Endothelial cell of umbilical vein (primary cell): ENCODE results near the gene CALML5. TPM values are rescaled to one million over a fixed set of nuclear protein-coding genes. Genes with fewer than 3 reads are reported as not detected.

Source experiments
- BruUV-seq: library from RNA; stranded (reverse); fragments of 400-500 nt; replicated peaks from 2 replicates; lab custom pipeline; 2021; lab: Mats Ljungman, UMichigan
- CTCF ChIA-PET: fragments of 300-600, 350-600 bp; sonication (Branson Sonifier 250); formaldehyde crosslinking; loops from one replicate; lab custom pipeline; 2021; ENCODE audit warnings: antibody characterized with exemption, inconsistent platforms; lab: Charles Lee
- POLR2A ChIA-PET: fragments of 300-600, 350-600 bp; sonication (Branson Sonifier 250); formaldehyde crosslinking; loops from one replicate; lab custom pipeline; 2021; ENCODE audit warnings: antibody characterized with exemption, inconsistent platforms; lab: Charles Lee
- DNase-seq: peaks from one replicate; pipeline ENCODE4 v3.0.0-alpha.2; 2011; ENCODE audit warnings: low read depth, low spot score
- FAIRE-seq: peaks from 2 replicates; lab custom pipeline; 2011; peaks lifted over from hg19 to GRCh38; lab: Jason Lieb, UNC
- H2AFZ ChIP-seq: 2 replicates; pipeline ENCODE4 v1.6.0; 2012; ENCODE audit warnings: low read depth, low read length, control low read depth, inconsistent platforms
- H3K27ac ChIP-seq: 2 replicates; pipeline ENCODE4 v1.5.1; 2011; ENCODE audit warnings: low read depth, mild to moderate bottlenecking, control low read depth, low read length, moderate library complexity; ENCODE audit not compliant: insufficient read depth
- H3K27me3 ChIP-seq, 2 experiments: 2 replicates each; pipeline versions ENCODE4 v1.6.0 to v1.6.1; 2011; ENCODE audit warnings: low read length in 2 of 2, mixed read lengths in 1 of 2; ENCODE audit not compliant: control insufficient read depth in 2 of 2, insufficient read depth in 2 of 2
- H3K36me3 ChIP-seq, 2 experiments: 2 replicates in 1 of 2; 3 replicates in 1 of 2; pipeline ENCODE4 v1.5.1; 2011; ENCODE audit warnings: low read length in 2 of 2, mild to moderate bottlenecking in 1 of 2, moderate library complexity in 1 of 2; ENCODE audit not compliant: control insufficient read depth in 2 of 2, insufficient read depth in 2 of 2; ENCODE audit errors: extremely low read depth in 1 of 2
- H3K4me1 ChIP-seq: 3 replicates; pipeline ENCODE4 v1.5.1; 2011; ENCODE audit warnings: mild to moderate bottlenecking, low read length; ENCODE audit not compliant: control insufficient read depth, insufficient read depth; ENCODE audit errors: extremely low read depth
- H3K4me2 ChIP-seq: 2 replicates; pipeline ENCODE4 v1.6.1; 2011; ENCODE audit warnings: low read length, control low read depth, mixed read lengths; ENCODE audit not compliant: insufficient read depth
- H3K4me3 ChIP-seq, 3 experiments: fragments of 200-600 bp in 1 of 3; sonication (generic), shearing (Covaris generic) in 1 of 3; replicated peaks in 1 of 3; 2 replicates each; pipeline ENCODE4 v1.5.1; 2011 to 2016; ENCODE audit warnings: control low read depth in 3 of 3, low read length in 3 of 3, mild to moderate bottlenecking in 2 of 3, inconsistent platforms in 1 of 3, low read depth in 1 of 3, moderate library complexity in 1 of 3; ENCODE audit not compliant: insufficient read depth in 1 of 3
- H3K79me2 ChIP-seq: 2 replicates; pipeline ENCODE4 v1.6.0; 2012; ENCODE audit warnings: low read length, inconsistent platforms; ENCODE audit not compliant: control insufficient read depth, insufficient read depth
- H3K9ac ChIP-seq: replicated peaks from 2 replicates; pipeline ENCODE3; 2011; ENCODE audit warnings: low read length, control low read depth; ENCODE audit not compliant: insufficient read depth; ENCODE audit errors: extremely low read depth
- H3K9me1 ChIP-seq: replicated peaks from 3 replicates; pipeline ENCODE4 v1.6.0; 2011; ENCODE audit warnings: mild to moderate bottlenecking, low read length; ENCODE audit not compliant: control insufficient read depth, insufficient read depth; ENCODE audit errors: extremely low read depth
- H3K9me3 ChIP-seq: replicated peaks from 2 replicates; pipeline ENCODE4 v1.5.1; 2012; ENCODE audit warnings: low read length, inconsistent platforms; ENCODE audit not compliant: control insufficient read depth, insufficient read depth
- H4K20me1 ChIP-seq: replicated peaks from 2 replicates; pipeline ENCODE3; 2011; ENCODE audit warnings: mild to moderate bottlenecking, low read length; ENCODE audit not compliant: control insufficient read depth, insufficient read depth; ENCODE audit errors: extremely low read depth
- CTCF ChIP-seq, 2 donors: IDR thresholded peaks; 1 replicate in 1 of 2; 2 replicates in 1 of 2; pipeline ENCODE4 v1.5.1; 2011; ENCODE audit warnings: low read length in 2 of 2, mild to moderate bottlenecking in 2 of 2, moderate library complexity in 2 of 2, control low read depth in 1 of 2, inconsistent platforms in 1 of 2, low read depth in 1 of 2; ENCODE audit not compliant: insufficient read depth in 1 of 2; ENCODE audit errors: extremely low read depth in 1 of 2
- EZH2 ChIP-seq: IDR thresholded peaks from 2 replicates; pipeline ENCODE4 v1.6.1; 2012; ENCODE audit warnings: borderline replicate concordance, low read depth, mild to moderate bottlenecking, moderate library complexity, low read length, inconsistent platforms; ENCODE audit not compliant: severe bottlenecking
- FOS ChIP-seq: IDR thresholded peaks from 2 replicates; pipeline ENCODE4 v1.6.1; 2011; ENCODE audit warnings: mild to moderate bottlenecking, low read length, moderate library complexity, borderline replicate concordance; ENCODE audit not compliant: insufficient read depth
- GATA2 ChIP-seq: IDR thresholded peaks from 2 replicates; pipeline ENCODE4 v1.7.0; 2011; ENCODE audit warnings: low read depth, mild to moderate bottlenecking, moderate library complexity, mixed read lengths, low read length; ENCODE audit not compliant: insufficient read length, insufficient read depth
- JUN ChIP-seq: IDR thresholded peaks from 2 replicates; pipeline ENCODE4 v1.6.1; 2011; ENCODE audit warnings: borderline replicate concordance, low read depth; ENCODE audit not compliant: insufficient read length, insufficient read depth
- MAX ChIP-seq: IDR thresholded peaks from 2 replicates; pipeline ENCODE4 v1.6.1; 2011; ENCODE audit not compliant: insufficient read depth, insufficient read length
- MYC ChIP-seq: IDR thresholded peaks from one replicate; pipeline ENCODE4 v1.6.1; 2011; ENCODE audit warnings: mild to moderate bottlenecking, low read depth, low read length
- POLR2A ChIP-seq: IDR thresholded peaks from 2 replicates; pipeline ENCODE4 v1.6.1; 2012; ENCODE audit warnings: low read depth, mild to moderate bottlenecking, control low read depth, low read length
- POLR2AphosphoS5 ChIP-seq: IDR thresholded peaks from 2 replicates; pipeline ENCODE4 v1.6.1; 2012; ENCODE audit warnings: low read depth, mild to moderate bottlenecking, control low read depth, low read length, moderate library complexity; ENCODE audit not compliant: insufficient read depth
- dilution Hi-C: fragments of 300-500 bp; cut with MboI; formaldehyde crosslinking; loops from one replicate; pipeline ENCODE4 v1.15.0; 2019; ENCODE audit warnings: low sequenced_read_pairs; ENCODE audit not compliant: extremely low pct_ligation_motif_present
- intact Hi-C: fragments of 100-400 bp; cut with micrococcal nuclease; formaldehyde crosslinking; loops from one replicate; pipeline ENCODE4 v1.10.0; 2022
- polyA plus RNA-seq, 4 experiments: library from polyadenylated mRNA; depleted of rRNA in 3 of 4; stranded (reverse) in 3 of 4; unstranded in 1 of 4; fragments of >200 nt; gene quantifications; 2 replicates each; pipeline versions ENCODE4 v1.2.1 to v1.2.3, GENCODE V29; 2011 to 2012; ENCODE audit warnings: missing spikeins in 1 of 4
- total RNA-seq: library from RNA; stranded (reverse); gene quantifications from 2 replicates; pipeline ENCODE4 v1.2.3, GENCODE V29; 2021

Gene CALML5
- total and polyA plus RNA-seq, 2 donors (not counting 3 experiments of a cell fraction or from before 2014, with no cell fraction given), result not detected

GRCh38 chr10:5498791-5499492, 428 bp downstream of the CALML5 start:
- no TSS peak for BruUV-seq
- Histone ChIP-seq H3K9ac (no peak overlapping the region), H3K27ac (no peak overlapping the region), H3K36me3 (no peaks in the 10 kb centered on the region), H3K4me1 (no peaks in the 10 kb centered on the region), H2AFZ (no peak overlapping the region), H4K20me1 (no peaks in the 10 kb centered on the region), H3K9me3 (no peaks in the 10 kb centered on the region), H3K27me3 (peaks cover 0 to 2% of the 10 kb centered on the region in 2 experiments), H3K4me3 (no peak overlapping the region), H3K4me2 (no peak overlapping the region), H3K9me1 (no peaks in the 10 kb centered on the region), H3K79me2 (no peaks in the 10 kb centered on the region)
- intact Hi-C loops (no loop called here), dilution Hi-C loops (no loop called here)
- ChIA-PET CTCF (interaction anchor here (0.7 to 1.3 kb wide), 2 partner anchors 10 to 57 kb away, joined by 3 read pairs; no protein-coding TSS in a partner anchor), POLR2A (no interaction called here)
- FAIRE-seq, result no peak
- no peak for DNase-seq
- TF ChIP-seq FOS (no peak), EZH2 (no peak), POLR2A (no peak), JUN (no peak), MAX (no peak), POLR2AphosphoS5 (no peak), CTCF (IDR thresholded peaks at IDR 0.05; ENCODE audit: extremely low read depth in 1 of 2, insufficient read depth in 1 of 2, low read depth in 1 of 2, low read length in 2 of 2) (no peak), GATA2 (no peak), MYC (no peak)
